GM10266 (cell line): ENCODE measurements around the gene OSBPL3.

Experiments used
- DNase-seq: peaks from one replicate; pipeline ENCODE4 v3.0.0; 2012; ENCODE audit errors: extremely low spot score
- CTCF ChIP-seq: IDR thresholded peaks from 2 replicates; pipeline ENCODE4 v1.5.1; 2012; ENCODE audit warnings: mild to moderate bottlenecking, low read depth; ENCODE audit not compliant: control insufficient read depth, insufficient read depth; ENCODE audit errors: missing control alignments

Gene OSBPL3

GRCh38 chr7:24903559-24903958 is 76.4 kb downstream of the OSBPL3 start:
- DNase-seq, result no peak
- no peak for TF ChIP-seq CTCF

GRCh38 chr7:24902931-24903330 is 77.0 kb downstream of the OSBPL3 start:
- no peak for TF ChIP-seq CTCF
- no peak for DNase-seq

DNA sequence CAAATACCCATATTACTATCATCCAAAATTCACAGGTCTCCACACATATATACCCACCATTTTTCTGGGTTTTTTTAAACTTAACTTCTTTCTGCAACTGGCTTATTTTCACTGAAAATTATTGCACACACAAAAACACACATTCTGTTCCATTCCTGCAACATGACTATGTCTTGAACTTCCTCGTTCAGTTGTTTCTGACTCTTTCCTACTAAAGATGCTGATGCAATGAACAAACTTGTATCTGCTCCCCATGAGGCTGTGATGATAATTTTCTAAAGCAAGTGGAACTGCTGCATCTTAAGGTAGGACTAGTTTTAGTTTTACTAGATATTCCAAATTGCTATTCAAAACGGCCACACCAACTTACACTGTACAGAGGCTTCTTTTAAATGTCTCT is 77.7 kb downstream of the OSBPL3 start:
- no peak for DNase-seq
- no peak for TF ChIP-seq CTCF

- TF ChIP-seq CTCF, result no peak
- DNase-seq, result no peak
These were observed 80.1 kb downstream of the OSBPL3 start for GRCh38 chr7:24899905-24900304.

GRCh38 chr7:24899161-24899560 is 80.8 kb downstream of the OSBPL3 start:
- DNase-seq, result no peak
- TF ChIP-seq CTCF, result no peak

- TF ChIP-seq CTCF, result no peak
- DNase-seq, result peak; percentile 34
These were observed 81.3 kb downstream of the OSBPL3 start for GRCh38 chr7:24898691-24899090.

DNA sequence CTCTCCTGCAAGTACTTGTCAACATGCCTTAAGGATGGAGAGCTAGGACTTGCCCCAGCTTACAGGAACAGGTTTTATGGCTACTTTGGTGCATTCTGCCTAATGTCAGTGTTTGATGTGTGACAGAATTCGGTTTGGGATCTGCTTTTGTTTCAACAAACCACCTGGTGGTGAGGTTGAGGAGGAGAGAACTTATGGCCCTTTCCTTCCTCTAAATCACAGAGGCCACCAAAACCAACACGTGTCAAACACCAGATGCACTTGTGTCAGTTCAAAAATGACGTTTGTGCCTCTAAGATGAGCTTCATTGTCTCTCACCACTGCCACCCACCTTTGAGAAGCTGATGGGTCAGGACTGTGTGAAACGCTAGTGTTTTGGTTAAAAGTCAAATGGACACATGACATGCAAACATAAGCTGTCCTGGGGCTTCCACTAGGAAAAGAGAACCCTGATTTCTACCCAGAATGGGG is 83.9 kb downstream of the OSBPL3 start:
- peak; percentile 51 for DNase-seq
- no peak for TF ChIP-seq CTCF
